GM18520 (cell line): ENCODE results near the gene TAS2R20.
"Not testable (repeated sequence)": the region's sequence is repeated elsewhere in the genome, so short reads cannot be mapped to it uniquely, and the experiment has no call there.

ENCODE experiments used
- ATAC-seq: cut with Tn5 transposase; IDR thresholded peaks from one replicate; pipeline ENCODE4 v1.9.1; 2021; ENCODE audit not compliant: unreplicated experiment

The TAS2R20 gene, protein sequence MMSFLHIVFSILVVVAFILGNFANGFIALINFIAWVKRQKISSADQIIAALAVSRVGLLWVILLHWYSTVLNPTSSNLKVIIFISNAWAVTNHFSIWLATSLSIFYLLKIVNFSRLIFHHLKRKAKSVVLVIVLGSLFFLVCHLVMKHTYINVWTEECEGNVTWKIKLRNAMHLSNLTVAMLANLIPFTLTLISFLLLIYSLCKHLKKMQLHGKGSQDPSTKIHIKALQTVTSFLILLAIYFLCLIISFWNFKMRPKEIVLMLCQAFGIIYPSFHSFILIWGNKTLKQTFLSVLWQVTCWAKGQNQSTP

DNA sequence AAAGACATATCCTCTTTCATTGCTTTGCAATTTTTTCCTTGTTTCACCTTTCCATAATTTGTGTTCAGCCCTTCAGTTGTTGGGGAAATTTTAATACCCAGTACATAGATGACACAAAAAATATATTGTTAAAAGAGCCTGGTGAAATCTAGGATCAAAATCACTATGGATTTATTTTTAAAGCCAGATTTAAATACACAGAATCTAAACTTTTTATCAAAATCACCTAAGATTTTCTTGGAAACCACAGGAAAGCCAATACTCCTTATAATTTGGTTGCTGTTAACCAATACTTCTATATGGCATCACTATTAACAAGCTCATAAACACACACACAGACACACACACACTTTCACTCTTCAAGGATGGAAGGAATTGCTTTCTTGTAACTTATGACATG, at the start of gene TAS2R20:
Gene TAS2R20, minus strand, starts transcription at position 101 of the 400 bp plus-strand sequence. CDS start 429 bp downstream, outside the sequence.
- no peak for ATAC-seq

DNA sequence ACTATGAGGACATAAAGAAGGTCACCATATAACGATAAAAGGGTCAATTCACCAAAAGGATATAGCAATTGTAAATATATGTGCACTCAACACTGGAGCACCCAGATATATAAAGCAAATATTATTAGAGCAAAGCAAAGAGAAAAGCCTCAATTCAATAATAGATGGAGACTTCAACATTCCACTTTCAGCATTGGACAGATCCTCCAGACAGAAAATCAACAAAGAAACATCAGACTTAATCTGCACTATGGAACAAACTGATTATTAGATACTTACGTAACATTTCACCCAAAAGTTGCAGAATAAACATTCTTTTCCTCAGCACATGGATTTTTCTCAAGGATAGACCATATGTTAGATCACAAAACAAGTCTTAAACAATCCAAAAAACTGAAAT, 43.3 kb upstream of the TAS2R20 start:
- ATAC-seq, result not testable (repeated sequence)

DNA sequence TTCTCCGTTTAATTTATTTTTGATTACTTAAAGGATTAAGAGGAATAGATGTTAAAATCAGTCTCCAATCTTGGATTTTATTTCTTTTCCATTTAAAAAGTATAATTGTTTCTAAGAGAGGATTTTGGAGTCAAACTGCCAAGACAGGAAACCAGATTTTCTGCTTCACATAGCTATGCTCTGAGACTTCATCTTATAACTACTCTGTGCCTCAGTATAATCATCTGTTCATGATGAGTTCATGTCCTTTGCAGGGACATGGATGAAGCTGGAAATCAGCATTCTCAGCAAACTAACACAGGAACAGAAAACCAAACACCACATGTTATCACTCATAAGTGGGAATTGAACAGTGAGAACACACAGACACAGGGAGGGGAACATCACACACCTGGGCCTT, 42.1 kb upstream of the TAS2R20 start:
- ATAC-seq, result no peak

DNA sequence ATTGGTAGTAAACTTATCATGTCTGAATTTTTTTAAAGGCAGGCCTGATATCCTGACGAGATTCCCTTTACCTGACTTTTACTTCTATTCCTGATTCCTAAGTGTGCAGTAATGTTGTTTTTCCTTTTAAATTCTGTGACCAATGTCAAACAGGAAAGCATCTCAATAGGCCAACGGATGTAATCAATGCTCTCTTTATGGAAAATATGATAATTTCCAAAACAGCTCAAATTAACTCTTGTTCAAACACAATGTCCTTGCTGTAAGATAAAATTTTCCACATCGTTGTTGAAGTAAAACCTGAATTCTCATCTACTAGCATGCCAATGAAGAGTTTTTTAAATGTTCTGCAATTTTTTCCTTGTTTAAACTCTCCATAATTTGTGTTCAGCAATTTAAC, 41.1 kb upstream of the TAS2R20 start:
- no peak for ATAC-seq

DNA sequence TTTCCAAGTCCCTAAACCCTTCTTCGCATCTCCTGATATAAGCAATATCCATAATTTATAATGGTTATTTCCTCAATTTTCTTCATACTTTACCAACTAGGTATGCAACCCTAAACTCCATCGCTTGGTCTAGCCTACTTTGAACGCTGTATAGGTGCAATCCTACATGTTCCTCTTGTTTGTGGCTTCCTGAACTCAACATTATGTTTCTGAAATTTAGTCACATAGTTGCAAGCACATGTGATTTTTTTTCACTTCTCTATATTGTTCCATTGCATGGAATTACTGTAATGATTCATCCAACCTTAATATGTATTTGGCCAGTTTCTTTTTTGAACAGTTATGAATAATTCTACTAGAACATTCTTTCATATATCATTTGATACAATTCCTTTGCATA, 35.9 kb upstream of the TAS2R20 start:
- not testable (repeated sequence) for ATAC-seq

DNA sequence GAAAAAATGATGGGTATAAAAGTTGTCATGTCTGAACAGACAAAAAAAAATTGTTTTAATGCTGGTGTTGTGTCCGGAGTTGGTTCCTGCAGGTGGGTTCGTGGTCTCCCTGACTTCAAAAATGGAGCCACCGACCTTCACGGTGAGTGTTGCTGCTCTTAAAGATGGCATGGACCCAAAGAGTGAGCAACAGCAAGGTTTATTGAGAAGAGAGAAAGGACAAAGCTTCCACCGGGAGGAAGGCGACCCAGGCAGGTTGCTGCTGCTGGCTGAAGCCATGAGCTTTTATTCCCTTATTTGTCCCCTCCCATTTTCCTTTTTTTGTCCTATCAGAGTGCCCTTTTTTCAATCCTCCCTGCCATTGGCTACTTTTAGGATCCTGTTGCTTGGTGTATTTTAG, 33.2 kb upstream of the TAS2R20 start, which contains the start of gene TAS2R31:
Gene TAS2R31, minus strand, starts transcription at position 101 of the 400 bp plus-strand sequence. Its CDS starts 72 bp downstream, at position 29.
- ATAC-seq, result no peak

DNA sequence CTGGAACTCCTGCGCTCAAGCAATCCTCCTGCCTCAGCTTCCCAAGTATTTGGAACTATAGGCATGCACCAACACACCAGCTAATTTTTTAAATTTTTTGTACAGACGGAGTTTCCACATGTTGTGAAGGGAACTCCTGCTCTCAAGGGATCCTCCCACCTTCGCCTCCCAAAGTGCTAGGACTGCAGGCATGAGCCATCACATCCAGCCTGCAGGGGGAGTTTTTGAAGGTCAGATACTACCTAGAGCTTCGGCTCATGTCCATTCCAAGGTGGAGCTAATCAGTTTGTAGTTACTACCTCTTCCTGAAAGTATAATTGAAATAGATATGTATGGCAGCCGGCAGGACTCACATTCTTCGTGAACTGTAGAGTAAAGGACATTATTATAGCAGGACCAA, 28.0 kb upstream of the TAS2R20 start:
- no peak for ATAC-seq

DNA sequence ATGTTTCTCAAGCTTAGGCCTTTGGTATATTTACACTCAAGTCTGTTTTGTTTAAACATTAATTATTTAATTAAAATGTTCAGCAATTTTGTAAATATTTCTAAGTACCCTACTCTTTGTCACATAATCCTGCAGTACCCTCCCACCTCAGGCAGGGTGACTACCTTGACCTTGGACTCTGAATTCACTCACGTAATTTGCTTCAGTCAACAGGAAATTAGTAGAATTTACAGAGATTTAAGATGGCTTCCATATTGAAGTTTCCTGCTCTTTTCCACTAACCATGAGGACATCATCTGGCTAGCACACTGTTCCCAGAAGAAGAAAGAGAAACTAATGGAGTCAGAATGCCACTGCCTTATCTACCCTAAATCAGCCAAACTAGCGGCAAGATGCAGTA, 25.3 kb upstream of the TAS2R20 start:
- ATAC-seq, result no peak

DNA sequence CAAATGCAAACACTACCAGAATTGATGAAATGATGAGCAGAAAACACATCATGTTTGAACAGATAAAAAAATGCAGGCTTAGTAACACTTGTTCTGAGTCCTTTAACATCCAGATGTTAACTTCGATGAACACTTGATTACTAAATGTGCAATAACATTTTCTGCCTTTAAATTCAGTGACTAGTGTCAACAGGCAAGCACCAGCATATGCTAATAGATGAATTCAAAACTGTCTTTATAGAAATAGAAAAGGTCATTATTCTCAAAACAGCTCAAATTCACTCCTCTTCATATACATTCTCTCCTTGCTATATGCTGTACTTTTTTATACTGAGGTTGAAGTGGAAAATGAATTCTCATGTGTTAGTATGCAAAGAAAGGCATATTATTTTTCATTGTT, 24.4 kb upstream of the TAS2R20 start, which contains the start of gene TAS2R19:
Gene TAS2R19, minus strand, starts transcription at position 101 of the 400 bp plus-strand sequence. Its CDS starts 49 bp downstream, at position 52.
- ATAC-seq, result no peak

DNA sequence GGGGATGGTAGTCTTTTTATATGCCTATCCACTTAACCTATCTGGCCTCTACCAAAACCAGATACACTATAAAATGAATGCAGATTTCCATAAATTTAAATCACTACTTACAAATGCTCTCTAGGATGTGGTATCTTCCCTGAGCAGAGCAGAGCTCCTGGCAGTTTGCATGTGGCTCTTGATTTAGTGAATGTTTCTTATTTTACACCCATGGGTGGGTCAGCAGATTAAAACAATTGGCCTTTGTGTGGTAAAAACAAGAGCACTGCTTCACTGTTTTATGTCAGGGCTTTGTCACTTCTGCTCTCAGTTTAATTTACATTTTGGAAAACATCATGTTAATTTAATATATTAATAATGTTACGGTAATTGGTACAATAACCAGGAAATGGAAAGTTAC, 18.8 kb upstream of the TAS2R20 start:
- ATAC-seq, result no peak

DNA sequence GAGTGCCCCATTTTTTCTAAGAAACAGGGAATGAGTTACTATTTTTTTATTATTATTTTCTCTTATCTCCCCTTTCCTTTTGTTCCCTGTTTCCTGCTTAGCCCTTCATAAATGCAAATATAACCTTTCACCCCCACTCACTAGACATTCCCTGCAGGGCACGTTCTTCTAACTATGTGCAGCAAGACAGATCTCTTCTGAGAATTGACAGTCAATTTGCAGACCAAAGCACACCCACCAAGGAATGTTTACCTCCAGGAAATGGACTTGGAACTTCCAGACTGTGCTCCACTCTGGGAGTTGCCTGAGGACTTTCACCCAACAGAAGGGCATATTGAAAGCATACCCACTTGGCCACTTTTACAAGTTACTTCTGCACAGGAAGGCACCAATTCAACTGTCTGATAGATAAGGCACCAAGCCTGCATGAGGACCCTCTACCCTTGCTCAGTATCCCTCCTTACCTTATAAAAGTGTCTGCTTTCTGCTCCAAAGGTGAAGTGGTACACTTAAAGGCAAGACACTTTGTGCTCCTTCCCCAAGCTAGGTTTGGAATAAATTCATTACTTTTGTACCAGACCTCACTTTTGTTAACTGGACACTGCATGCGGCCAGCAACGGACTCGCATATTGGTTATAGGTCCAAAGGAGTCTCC, 17.8 kb upstream of the TAS2R20 start:
- no peak for ATAC-seq

DNA sequence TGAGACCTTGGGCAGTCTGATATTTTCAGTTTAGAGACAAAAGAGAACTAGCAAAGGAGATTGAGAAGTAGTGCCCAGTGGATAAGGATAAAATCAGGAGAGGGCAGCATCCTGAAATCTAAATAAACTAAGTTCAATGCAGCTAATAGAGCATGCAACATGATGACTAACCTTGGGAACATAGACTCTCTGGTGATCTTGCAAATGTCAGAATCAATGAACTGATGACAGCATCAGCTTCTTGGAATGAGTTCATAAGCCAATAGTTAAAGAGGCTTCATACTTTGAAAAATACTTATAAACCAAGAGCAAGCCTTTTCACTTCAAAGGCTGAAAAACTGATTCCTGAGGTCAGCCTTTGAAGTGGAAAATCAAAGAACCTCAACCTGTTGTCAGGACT, 16.1 kb upstream of the TAS2R20 start:
- ATAC-seq, result no peak

DNA sequence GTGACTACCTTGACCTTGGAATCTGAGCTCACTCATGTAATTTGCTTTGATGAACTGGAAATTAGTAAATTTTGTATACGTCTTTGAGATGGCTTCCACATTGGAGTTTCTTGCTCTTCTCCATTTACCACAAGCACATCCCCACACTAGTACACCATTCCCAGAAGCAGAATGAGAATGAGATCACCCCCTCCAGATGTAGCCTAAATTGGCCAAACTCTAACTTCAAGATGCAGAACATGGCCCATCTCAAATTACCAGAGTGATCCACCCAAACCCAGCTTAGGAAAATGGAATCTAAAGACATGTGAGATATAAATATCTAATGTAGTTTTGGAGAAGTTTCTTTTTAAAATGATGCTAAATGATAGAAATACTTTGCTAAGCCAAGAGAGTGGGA, 9.5 kb upstream of the TAS2R20 start:
- ATAC-seq, result no peak

DNA sequence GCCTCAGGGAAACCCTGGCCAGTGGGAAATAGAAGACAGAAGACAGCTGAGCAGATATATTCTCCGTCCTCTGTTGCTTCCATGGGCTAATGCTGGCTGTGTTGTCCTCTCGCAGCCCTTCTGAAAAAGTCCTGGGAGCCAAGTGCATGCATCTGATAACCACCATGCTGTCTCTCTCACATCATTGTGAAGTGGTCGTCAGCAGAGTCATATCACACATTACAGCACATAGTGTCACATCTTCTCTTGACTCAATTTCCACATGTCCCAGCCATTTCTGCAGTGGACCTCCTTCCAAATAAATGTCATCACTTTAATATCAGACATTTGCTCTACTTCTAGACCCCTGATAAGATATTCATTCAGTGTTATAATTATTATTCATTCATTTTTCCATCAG, 3.8 kb downstream of the TAS2R20 start:
- no peak for ATAC-seq

DNA sequence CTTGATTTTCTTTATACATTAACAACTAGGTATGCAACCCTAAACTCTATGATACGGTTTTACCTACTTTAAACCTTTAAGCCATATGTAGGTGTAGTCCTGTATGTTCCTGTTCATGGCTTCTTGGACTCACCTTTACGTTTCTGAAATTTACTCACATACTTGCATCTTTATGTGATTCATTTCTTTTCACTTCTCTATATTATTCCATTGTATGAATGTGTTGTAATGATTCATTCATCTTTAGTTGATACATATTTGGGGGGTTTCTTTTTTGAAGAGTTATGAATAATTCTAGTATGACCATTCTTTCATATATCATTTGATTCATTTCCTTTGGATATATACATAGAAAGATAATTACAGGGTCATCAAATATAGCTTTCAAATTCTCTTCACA, 9.0 kb downstream of the TAS2R20 start:
- no peak for ATAC-seq

DNA sequence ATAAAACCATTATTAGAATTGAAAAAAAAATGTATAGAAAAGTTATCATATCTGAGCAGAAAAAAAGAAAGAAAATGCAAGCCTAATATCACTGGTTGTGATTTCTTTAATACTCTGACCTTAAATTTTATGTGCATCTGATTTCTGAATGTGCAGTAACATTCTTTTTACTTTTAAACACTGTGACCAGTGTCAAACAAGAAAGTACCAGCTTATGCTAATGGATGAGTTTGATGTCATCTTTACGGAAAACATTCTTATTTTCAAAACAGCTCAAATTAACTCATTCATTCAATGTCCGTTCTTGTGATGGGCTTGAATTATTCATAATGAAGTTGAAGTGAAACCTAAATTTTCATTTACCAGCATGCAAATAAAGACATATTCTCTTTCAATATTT, 11.3 kb downstream of the TAS2R20 start, which contains the start of gene TAS2R50:
Gene TAS2R50, minus strand, starts transcription at position 101 of the 400 bp plus-strand sequence. Its CDS starts 52 bp downstream, at position 49.
- no peak for ATAC-seq

DNA sequence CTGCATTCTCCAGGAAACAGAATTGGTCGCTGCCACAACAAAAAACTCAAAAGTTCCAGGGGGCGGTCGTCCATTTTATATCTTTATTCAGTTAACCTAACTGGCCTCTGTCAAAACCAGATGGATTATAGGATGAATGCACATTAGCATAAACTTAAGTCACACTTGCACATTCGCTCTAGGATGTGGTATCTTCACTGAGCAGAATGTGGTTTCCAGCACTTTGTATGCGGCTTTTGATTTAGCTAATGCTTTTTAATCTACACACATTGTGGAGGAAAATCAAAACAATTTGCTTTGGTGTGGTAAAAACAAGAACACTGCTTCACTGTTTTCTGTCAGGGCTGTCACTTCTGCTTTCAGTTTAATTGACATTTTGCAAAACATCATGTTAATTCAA, 15.9 kb downstream of the TAS2R20 start:
- no peak for ATAC-seq

DNA sequence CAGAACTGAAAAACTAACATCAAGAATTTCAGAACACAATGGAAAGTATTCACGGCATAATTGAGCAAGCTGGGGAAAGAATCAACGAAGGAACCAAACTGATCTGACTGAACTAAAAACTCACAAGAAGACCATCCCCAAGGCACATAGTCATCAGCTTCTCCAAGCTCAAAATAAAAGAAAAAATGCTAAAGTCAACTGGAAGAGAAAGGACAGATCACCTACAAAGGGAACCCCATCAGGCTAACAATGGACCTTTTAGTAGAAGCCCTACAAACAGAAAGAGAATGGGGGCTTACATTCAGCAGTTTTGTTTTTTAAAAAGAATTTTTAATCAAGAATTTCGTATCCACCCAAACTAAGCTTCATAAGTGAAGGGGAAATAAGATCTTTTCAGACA, 23.1 kb downstream of the TAS2R20 start:
- no peak for ATAC-seq

DNA sequence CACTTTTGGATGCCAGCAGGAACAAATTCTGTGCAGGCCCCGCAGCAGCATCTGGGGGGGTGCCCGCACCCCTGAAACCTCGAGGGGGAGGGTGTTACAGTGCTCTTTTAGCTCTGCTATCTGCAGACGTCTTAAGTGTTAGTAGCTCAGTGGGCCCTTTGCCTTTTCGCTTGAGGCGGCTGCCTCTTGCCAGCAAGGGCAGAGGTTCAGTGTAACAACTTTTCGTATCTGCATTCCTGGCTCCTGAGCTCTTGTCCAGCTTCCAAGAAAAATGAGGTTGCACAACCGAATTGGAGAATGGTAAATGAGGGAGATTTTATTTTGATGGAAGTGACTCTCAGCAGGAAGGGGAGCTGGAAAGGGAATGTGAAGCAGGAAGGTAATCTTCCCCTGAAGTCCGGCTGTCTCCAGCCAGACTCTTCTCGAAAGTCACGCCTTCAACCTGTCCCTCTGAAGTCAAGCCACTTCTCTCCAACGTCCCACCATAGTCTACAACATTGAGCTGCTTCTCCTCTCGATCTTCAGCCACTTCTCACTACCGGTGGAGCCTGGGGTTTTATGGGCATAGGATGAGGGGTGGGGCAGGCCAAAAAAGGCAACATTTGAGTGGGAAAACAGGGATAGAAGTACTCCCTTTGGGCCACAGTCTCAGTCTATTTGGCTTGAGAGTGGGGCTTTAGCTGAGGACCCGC, 29.2 kb downstream of the TAS2R20 start:
- no peak for ATAC-seq

DNA sequence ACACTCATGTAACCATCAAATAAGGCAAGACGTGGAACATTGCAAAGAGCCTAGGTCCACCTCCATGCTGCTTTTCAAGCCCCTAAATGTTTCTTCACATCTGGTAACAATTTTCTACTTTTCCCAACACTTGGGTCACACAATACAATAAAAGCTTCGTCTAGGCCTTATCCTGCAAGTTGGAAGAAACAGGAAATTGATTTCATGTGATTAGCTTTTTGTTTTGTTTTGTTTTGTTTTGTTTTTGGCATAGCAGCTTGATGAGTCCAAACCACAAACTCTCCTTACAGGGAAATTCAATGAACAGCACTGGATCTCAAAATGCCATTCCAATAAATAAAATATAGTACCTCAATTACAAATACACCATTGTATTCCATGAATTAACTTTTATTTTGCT, 30.7 kb downstream of the TAS2R20 start:
- ATAC-seq, result no peak

DNA sequence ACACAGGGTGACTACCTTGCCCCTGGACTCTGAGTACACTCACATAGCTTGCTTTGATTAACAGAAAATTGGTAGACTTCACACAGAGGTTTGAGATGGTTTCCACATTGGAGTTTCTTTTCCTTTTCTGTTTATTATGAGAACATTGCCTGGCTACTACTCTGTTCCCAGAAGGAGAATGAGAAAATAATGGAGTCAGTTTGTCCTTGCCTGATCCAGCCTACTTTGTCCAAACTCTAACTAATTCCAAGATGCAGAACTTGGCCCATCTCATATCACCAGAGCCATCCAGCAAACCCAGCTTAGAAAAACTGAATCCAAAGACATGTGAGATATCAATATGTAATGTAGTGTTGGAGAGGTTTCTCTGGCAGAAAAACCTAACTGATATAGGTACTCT, 31.8 kb downstream of the TAS2R20 start:
- ATAC-seq, result no peak

DNA sequence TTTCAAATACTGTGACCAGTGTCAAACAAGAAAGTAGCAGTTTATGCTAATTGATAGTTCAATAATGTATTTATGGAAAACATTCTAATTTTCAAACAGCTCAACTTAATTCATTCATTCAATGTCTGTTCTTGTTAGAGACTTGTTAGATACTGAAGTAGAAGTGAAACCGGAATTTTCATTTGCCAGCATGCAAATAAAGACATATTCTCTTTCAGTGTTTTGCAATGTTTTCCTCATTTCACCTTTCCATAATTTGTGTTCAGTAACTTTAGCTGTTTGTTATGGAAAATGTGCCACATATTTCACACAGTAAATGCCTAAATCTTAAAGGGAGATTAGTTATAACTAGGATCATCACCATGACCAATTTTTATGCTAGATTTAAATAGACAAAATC, 32.6 kb downstream of the TAS2R20 start:
- ATAC-seq, result no peak
